Left cardiac atrium (tissue), 4 donors: ENCODE results near the gene PIGU. TPM values are rescaled to one million over a fixed set of nuclear protein-coding genes. Genes with fewer than 3 reads are reported as not detected.
A peak's percentile ranks its signal among the peaks of the same experiment; 100 is the strongest.

ENCODE experiments used
- ATAC-seq, 2 donors: fragments of 200-7000 bp; cut with Tn5 transposase; one replicate each; pipeline ENCODE4 v1.9.1; 2020; ENCODE audit warnings: mild to moderate bottlenecking in 2 of 2, moderate library complexity in 2 of 2
- DNase-seq: peaks from one replicate; pipeline ENCODE4 v3.0.0-alpha.2; 2020
- intact Hi-C, 2 donors: fragments of 100-400 bp; cut with DNase I; formaldehyde crosslinking; loops; one replicate each; pipeline versions ENCODE4 v1.14.1 to v1.15.1; 2022 to 2023
- total RNA-seq, 2 donors: library from RNA; stranded (reverse); fragmentation: NEBNext Ultra II Directional; extraction: Animal tissue kit (Norgen Biotek cat#: 25700); gene quantifications; one replicate each; pipeline ENCODE4 v1.2.1, GENCODE V29; 2021
- donor health status: DM: no; HTN: yes; CAD: no.
- donor health status: DM: no; HTN: yes; CAD: no; lungs with severe emphysema.
- donor health status: DM: yes; HTN: yes; CAD: no.
- donor health status: Dilated cardiomyopathy.

Gene PIGU
- total RNA-seq, 2 donors from 2014 or later: 14.1 to 14.8 TPM

DNA sequence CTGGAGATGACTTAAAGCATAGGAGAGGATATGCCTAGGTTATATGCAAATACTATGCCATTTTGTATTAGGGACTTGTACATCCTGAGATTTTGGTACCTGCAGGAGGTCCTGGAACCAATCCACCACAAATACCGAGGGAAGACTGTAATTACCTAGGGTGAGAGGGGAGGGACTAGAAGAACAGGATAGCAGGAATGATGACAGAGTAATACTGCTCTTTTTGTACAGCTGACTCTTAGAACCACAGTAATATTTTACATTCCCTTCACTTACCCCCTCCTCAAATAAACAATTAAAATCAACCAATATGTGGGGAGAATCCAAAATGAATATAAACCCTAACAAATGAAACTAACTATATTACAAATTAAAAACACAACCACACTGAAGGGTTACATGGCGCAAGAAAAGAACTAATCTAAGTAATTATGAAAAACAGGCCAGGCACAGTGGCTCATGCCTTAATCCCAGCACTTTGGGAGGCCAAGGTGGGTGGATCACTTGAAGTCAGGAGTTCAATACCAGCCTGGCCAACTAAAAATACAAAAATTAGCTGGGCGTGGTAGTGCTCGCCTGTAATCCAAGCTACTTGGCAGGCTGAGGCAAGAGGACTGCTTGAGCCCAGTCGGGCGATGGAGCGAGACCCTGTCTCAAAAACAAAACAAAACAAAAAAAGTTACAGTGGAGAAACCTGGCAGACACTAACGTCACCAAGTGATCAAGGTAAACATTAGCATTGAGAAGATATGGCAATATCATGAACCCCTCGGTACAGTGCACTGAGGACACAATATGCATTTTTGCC lies 81.3 kb downstream of the PIGU start:
- no peak for ATAC-seq
- intact Hi-C loops: no loop called here

DNA sequence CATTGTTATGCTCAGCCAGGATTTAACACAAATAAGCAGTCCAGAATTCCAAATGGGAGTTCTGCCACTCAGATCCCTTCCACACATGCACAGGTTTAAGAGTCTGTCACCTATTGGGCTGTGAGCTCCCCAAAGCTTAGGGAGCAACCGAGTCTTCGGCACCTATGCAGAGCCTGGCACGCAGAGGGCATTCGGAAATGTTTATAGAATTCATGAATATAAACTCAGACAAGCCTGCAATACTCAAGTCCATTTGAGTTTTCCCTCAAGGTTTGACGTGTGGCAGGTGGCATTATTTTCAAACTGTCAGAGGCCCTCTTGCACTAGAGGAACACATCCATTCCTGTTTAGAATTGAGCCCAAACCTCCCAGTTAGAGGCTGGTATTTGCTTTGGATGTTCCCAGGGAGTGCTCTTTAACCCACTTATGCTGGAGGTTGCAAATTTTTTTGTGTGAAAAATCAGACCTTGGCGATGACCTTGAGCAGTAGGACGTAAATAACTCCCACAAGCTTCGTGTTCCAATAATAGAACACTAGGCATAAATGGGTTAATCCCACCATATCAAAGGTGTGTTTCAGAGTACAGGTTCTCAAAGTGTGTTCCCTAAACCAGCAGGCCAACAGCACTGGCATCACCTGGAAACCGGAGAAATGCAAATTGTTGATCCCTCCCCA lies 90.3 kb downstream of the PIGU start:
- DNase-seq (no peak), ATAC-seq (no peak)
- intact Hi-C loops: loop anchor here in 1 of 2 donors (10.0 kb wide), 1 partner anchor 118 kb away; the partner anchor contains the start of gene TP53INP2

More for the DNA sequence above, 81.3 kb downstream of the PIGU start:
- no peak for DNase-seq

DNA sequence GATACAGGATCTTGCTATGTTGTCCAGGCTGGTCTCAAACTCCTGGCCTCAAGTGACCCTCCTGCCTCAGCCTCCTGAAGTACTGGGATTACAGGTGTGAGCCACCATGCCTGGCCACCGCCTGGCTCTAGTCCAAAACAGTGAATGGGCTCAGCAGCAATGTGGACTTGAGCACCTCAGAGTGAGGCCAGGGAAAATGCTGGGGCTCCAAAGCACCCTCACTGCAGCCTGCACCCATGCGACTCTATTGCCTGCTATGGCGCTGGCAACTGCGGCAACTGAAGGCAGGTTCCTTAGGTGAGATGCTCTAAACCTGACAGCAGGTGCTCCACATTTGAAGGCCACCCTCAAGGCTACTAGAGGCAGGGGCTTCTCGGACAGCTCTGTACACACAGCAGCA lies 91.9 kb downstream of the PIGU start:
- DNase-seq (no peak), ATAC-seq (no peak)
- intact Hi-C loops: loop anchor here in 1 of 2 donors (10.0 kb wide), 1 partner anchor 120 kb away; the partner anchor contains the start of gene TP53INP2

DNA sequence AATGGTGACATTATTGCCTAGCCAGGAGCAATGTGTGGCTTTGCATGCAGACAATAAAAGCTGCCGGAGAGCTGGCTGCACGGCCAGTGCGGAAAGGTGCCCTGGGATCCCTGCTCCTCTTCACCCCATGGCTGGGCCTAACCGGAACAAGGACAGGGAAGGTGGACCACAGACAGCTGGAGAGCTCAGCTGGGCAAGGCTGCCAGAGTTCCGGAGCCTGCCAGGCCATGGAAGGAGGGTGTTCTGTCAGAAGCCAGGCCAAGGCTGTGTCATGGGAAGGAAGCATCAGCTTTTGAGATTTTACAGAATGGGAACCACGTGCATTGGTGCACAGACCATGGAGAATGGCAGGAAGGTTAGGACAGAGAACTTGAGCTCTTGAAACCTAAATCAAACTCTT lies 93.3 kb downstream of the PIGU start:
- intact Hi-C loops: loop anchor here in 1 of 2 donors (10.0 kb wide), 1 partner anchor 121 kb away; the partner anchor contains the start of gene TP53INP2
- DNase-seq: no peak
- ATAC-seq: peak; percentile 33 to 56

DNA sequence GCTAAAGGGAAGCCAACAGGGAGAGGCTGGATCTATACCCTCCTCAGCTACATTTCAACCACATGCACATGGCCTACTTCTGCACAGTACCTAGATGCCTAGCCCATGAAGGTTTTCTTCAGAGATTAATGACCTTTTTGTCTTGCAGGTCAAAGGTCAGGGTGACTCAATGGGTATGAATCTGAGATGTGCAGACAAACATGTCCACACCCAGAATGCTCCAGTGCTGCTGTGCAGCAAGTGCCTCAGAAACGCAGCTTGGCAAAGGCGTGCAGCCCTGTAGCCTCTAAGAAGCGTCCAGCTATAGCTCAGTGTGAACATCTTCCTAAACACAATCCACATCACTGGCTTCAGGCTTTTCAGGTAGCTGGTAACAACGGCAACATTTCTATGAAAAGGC lies 94.0 kb downstream of the PIGU start:
- DNase-seq (no peak), ATAC-seq (no peak)
- intact Hi-C loops: loop anchor here in 1 of 2 donors (10.0 kb wide), 1 partner anchor 122 kb away; the partner anchor contains the start of gene TP53INP2

DNA sequence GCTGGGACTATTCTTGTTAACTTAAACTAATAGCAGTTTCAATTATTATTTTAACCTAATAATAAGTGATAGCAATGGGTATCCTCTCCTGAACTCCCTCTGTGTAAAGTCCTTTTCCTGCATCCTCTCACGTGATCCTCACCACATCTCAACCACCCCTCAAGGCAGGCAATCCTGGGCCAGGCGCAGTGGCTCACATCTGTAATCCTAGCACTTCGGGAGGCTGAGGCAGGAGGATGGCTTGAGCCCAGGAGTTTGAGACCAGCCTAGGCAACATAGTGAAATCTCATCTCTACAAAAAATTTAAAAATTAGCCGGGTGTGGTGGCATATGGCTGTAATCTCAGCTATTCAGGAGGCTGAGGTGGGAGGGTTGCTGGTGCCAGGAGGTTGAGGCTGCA lies 94.7 kb downstream of the PIGU start:
- intact Hi-C loops: loop anchor here in 1 of 2 donors (10.0 kb wide), 1 partner anchor 123 kb away; the partner anchor contains the start of gene TP53INP2
- ATAC-seq: no peak
- no peak for DNase-seq

DNA sequence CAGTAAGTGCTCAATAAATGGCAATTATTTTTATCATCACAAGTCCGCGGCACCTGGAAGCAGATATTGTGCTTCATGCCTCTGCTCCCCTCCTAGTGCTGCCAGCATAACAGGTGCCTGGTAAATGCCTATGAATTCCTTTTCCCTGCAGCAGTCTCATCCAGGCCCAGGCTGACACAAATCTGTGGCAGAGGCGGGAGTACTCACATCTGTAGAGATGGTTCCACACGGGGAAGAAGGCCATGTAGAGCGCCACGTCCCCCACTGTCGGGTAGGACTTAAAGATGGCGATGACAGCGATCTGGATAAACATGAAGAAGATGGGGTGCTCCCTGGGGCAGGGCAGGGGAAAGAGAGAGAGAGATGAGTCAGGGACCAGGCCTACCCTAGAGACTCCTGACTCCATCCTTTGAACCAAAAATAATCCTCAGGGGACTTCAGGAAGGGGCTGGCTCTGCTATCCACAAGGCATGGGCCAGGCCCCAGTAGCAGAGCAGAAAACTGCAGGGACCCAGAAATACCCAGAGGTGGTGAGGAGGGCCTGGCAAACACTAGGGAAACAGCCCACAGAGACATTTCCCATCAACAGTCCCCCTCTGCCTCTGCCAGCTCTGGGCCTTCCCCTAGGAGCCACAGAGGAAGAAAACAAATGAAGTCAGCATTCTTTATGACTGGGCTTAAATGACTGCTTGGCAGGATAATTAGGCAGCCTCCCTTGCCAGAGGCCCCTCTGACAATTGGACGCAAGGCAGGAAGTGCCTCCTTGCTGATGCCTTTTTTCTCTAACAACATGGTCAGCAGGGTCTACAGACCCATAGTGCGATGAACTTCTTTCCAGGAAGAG lies 95.3 kb downstream of the PIGU start:
- ATAC-seq (peak; percentile 41 to 53), DNase-seq (peak; percentile 34)

DNA sequence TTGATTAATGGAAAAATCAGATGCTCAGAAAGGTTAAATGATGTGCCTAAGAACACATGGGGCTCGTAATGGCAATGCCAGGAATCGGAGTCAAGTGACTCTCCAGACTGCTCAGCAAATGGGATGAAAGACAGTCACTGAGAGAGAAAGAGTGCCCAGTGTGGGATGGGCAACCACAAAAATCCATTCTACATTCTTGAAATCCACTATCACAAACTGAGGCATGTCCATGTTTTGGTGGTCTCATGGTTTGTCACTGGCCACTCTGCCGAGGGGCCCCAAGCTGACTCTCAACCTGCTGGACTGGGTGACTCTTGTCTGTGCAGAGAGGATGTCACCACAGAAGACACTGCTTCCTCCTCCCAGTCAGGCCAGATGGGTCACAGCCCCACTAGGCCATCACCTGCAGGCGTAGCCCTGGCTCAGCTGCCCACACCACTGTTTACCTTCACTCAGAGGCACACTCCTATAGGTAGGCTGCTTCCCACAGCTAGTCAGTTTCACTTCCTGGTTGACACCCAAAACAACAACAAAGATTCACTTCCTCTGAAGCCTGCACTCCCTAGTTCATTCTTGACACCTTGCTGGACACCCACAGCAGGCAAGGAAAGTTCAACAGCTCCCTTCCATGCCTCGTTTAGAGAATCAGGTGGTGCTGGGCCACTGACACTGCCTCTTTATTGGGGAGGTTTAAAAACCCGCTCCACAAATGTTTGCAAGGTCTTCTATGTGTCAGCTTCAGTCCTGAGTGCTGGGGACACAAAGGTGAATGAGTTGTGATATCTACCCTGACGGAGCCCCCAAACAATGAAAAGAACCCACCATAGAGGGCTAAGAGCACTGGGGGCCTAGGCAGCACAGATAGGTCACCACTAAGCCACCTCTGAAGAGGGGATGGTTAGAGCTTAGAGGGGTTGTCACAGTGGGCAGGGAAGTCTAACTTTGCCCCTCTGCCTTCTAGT lies 96.6 kb downstream of the PIGU start:
- intact Hi-C loops: loop anchor here (5.0 to 10.0 kb wide), 3 partner anchors 125 to 192 kb away; partner anchors contain the start of gene TP53INP2 (in 1 of the 2)
- ATAC-seq (no peak), DNase-seq (no peak)

More for the DNA sequence above, 95.3 kb downstream of the PIGU start:
- intact Hi-C loops: loop anchor here in 1 of 2 donors (10.0 kb wide), 1 partner anchor 123 kb away; the partner anchor contains the start of gene TP53INP2

DNA sequence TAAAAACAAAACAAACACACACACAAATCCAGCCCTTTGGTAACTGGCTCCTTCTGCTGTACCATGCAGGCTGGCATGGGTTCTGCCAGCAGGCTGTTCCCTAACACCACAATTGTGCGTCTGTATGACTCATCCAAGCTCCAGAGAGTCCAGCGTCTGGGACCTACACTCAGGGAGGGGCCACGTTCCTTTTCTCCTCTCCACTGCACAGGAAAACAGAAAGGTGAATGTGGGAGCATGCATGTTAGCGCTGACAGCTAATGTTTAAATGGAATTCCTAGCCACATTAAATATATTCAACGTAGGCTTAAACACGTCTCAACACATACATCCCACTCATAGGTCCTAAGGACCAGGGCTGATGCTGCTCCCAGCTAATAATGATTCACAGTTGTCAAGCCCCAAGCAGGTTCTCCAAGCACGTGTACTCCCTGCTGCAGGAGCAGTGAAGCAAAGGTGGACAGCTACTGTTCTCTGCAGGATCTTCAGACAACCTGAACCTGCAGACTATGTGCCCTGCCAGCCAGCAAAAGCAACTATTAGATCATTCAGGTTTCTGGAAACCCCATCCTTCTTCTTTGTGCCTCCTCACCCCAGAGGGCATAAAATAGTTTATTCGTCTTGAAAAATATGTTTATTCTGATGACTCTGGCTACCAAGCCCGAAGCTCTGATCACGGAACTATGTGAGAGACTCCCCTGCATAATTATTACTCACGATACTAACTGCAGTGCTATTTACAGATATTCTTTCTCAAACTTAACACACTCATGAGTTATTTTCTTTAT lies 97.5 kb downstream of the PIGU start:
- DNase-seq (peak; percentile 68), ATAC-seq (peak; percentile 89 to 91)
- intact Hi-C loops: loop anchor here (5.0 to 10.0 kb wide), 2 partner anchors 175 to 193 kb away; no protein-coding TSS in a partner anchor

DNA sequence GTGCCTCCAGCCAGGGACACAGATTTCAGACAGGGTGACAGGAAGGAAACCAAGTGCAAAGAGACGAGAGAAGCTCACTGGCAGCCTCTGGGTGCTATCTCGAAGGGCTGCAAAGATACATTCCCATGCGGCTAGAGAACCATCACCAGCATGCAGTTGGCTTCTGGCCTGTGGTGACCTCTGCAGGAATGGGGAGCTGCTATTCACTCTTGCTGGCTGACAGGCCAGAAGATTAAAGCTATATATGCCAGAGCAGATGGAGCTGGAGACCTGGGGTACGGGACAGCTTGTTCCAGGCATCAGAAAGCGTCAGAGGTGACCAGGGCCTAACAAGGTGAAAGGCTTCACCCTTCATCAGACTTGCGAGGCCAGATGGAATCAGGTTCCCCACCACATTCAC lies 98.4 kb downstream of the PIGU start:
- ATAC-seq (peak; percentile 28 to 39), DNase-seq (no peak)
- intact Hi-C loops: loop anchor here (5.0 to 10.0 kb wide), 2 partner anchors 176 to 194 kb away; no protein-coding TSS in a partner anchor

DNA sequence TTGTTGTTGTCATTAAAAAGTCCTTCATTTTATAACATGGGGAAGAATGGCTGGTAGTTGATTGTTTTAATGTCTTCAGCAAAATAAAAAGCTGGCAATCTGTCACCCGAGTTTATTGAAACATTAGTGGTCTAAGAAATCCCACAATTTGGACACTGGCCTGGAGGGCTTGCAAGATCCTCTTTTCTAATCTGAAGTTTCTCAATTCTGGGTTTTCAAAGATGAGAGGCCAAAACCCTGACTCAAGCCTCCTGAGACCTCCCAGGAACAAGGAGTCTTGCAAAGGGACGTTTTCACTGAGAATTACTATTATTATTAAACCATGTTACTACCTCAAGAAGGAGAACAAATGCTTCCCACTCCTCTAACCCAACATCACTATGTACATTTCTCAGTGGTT lies 98.9 kb downstream of the PIGU start:
- DNase-seq (no peak), ATAC-seq (no peak)
- intact Hi-C loops: loop anchor here (5.0 to 10.0 kb wide), 2 partner anchors 177 to 194 kb away; no protein-coding TSS in a partner anchor

DNA sequence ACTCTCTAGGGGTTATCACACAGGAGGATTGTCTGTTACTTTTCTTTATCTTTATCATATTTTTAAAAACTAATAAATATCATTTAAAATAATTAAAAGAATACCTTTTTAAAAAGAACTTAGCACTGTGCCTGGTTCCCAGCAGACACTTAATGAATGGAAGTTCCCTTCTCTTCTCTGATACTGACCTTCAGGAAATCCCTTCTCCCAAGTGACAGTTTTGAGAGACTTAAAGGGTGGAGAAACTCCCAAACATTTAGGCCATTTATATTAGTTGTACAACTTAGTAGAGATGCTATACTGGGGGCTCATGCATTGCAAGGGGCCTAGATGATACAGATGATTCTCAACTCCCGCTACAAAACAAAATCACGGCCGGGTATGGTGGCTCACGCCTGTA lies 99.8 kb downstream of the PIGU start:
- ATAC-seq: no peak
- DNase-seq: no peak
- intact Hi-C loops: loop anchor here (5.0 to 10.0 kb wide), 2 partner anchors 178 to 195 kb away; no protein-coding TSS in a partner anchor

DNA sequence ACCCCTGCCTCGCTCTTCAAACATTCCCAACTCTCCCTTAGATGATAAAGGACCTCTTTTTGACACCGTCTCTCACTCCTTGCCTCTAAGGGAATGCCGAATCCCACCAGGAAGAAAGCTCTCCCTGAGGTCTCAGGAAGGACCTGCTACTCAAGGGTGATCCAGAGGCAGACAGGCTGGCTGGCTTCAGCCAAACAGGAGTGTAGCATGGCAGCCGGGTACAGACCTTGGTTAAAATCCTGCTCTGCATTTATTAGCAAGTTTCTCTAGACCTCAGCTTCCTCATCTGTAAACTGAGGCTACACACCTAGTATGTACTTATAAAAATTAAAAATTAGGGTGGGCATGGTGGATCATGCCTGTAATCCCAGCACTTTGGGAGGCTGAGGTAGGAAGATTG lies 101.1 kb downstream of the PIGU start:
- ATAC-seq (no peak), DNase-seq (no peak)
- intact Hi-C loops: loop anchor here (5.0 to 10.0 kb wide), 2 partner anchors 179 to 197 kb away; no protein-coding TSS in a partner anchor

DNA sequence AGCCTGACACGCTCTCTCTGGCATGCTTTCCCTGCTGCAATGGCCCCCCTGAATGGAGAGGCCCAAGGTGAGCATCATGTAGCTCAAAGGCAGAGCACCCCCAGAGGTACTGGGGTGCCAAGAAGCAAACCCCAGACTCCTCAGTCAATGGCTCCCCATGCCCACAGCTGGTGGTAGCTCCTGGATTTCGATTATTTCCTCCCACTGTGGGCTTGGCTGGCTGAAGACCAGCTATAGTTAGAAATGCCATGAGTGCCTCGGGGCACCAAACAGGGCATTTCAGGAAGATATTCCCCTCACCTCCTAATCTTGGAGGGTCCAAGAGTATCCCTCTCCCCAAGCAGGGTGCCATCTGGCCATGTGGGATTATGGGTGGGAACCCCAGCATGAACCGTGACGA lies 101.6 kb downstream of the PIGU start:
- intact Hi-C loops: loop anchor here (5.0 to 10.0 kb wide), 2 partner anchors 180 to 197 kb away; no protein-coding TSS in a partner anchor
- ATAC-seq: no peak
- no peak for DNase-seq

DNA sequence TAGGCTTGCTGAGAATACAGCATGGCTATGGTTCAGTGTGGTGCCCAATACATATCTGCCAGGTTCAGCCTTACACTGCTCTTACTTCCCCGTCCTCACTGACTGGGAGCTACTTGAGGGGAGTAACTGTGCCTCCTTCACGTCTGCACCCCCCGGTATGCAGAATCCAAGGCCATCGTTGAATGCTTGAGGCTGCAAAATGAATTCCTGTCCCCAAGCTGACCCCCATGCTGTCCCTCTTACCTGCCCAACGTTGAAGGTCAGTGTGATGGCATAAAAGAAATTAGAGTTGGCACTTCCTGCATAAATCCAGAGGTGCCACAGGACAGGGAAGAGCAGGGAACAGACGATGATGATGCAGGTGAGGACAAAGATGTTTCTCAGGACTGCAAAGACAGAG lies 102.0 kb downstream of the PIGU start:
- no peak for DNase-seq
- intact Hi-C loops: loop anchor here (5.0 to 10.0 kb wide), 2 partner anchors 180 to 197 kb away; no protein-coding TSS in a partner anchor

DNA sequence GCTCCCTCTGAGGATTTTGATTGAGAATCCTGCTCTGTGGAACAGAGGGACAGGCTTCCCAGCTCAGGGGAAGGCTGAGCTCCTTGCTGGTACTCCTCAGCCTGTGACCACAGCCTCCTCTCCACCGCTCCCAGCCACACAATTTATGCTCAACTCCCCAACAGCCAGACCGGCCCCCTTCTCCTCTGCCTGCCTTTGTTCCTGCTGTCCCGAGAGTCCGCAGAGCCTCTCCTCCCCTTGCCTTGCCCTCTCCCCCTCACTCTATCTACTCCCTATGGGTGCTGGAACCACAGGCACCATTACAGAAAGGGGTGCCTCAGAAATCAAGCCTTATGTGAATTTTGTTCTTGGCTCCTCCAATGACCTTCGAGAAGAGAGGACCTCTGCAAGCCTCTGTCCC lies 102.5 kb downstream of the PIGU start:
- ATAC-seq (no peak), DNase-seq (no peak)
- intact Hi-C loops: loop anchor here in 1 of 2 donors (10.0 kb wide), 1 partner anchor 180 kb away; no protein-coding TSS in a partner anchor

More for the DNA sequence above, 102.0 kb downstream of the PIGU start:
- ATAC-seq: no peak
